Neutrophil (primary cell): ENCODE results near the gene PLXND1.
A peak's percentile ranks its signal among the peaks of the same experiment; 100 is the strongest.

Source experiments
- H3K27ac ChIP-seq: fragments of 200-600 bp; sonication (generic); 2 replicates; pipeline ENCODE4 v1.5.1; 2016; ENCODE audit warnings: mild to moderate bottlenecking, moderate library complexity
- H3K27me3 ChIP-seq: fragments of 200-600 bp; sonication (generic); 2 replicates; pipeline ENCODE4 v1.6.0; 2016; ENCODE audit warnings: mild to moderate bottlenecking
- H3K36me3 ChIP-seq: fragments of 200-600 bp; sonication (generic); 2 replicates; pipeline ENCODE4 v1.5.1; 2017
- H3K4me1 ChIP-seq, 2 experiments: fragments of 200-600 bp in 1 of 2; sonication (generic) in 1 of 2; 1 replicate in 1 of 2; 2 replicates in 1 of 2; pipeline versions ENCODE4 v1.5.1 to v1.6.1; 2013 to 2016; ENCODE audit warnings: low read depth in 1 of 2, low read length in 1 of 2, mild to moderate bottlenecking in 1 of 2, moderate library complexity in 1 of 2; ENCODE audit not compliant: control insufficient read depth in 1 of 2, insufficient read depth in 1 of 2
- H3K4me3 ChIP-seq, 2 experiments: fragments of 200-600 bp in 1 of 2; sonication (generic) in 1 of 2; 1 replicate in 1 of 2; 2 replicates in 1 of 2; pipeline ENCODE4 v1.5.1; 2013 to 2016; ENCODE audit warnings: low read depth in 1 of 2, low read length in 1 of 2, mild to moderate bottlenecking in 1 of 2, moderate library complexity in 1 of 2
- H3K9me3 ChIP-seq: fragments of 200-600 bp; sonication (generic); 2 replicates; pipeline ENCODE4 v1.5.1; 2016
- TF ChIP-seq, protein P1 (sequence below): fragments of 200-600 bp; sonication (generic); IDR thresholded peaks from 2 replicates; pipeline ENCODE4 v1.5.1; 2016; ENCODE audit warnings: antibody characterized with exemption

The PLXND1 gene

DNA sequence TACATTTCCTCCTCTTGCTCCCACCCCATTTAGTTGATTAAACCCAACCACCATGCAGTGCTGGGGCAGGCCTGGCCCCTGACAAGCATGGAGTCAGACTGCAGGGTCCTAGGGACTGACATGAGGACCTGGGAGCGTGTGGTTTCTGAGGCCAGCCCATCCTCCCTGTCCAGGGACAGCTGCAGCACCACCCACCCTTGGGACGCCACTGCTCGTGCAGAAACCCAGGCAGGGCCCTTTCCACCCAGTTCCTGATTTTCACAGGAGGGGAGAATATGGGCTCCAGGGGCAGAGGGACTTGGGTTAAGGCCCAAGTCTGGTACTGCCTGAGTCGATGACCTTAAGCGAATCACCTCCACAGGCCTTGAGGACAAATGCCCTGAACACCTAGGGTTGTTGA is 23.7 kb downstream of the PLXND1 start:
- Histone ChIP-seq H3K9me3 (no peaks in the 10 kb centered on the region), H3K4me1 (peaks cover 9 to 10% of the 10 kb centered on the region in 2 experiments), H3K36me3 (no peaks in the 10 kb centered on the region), H3K4me3 (no peak overlapping the region), H3K27me3 (no peaks in the 10 kb centered on the region), H3K27ac (no peak overlapping the region)
- TF ChIP-seq, protein P1, sequence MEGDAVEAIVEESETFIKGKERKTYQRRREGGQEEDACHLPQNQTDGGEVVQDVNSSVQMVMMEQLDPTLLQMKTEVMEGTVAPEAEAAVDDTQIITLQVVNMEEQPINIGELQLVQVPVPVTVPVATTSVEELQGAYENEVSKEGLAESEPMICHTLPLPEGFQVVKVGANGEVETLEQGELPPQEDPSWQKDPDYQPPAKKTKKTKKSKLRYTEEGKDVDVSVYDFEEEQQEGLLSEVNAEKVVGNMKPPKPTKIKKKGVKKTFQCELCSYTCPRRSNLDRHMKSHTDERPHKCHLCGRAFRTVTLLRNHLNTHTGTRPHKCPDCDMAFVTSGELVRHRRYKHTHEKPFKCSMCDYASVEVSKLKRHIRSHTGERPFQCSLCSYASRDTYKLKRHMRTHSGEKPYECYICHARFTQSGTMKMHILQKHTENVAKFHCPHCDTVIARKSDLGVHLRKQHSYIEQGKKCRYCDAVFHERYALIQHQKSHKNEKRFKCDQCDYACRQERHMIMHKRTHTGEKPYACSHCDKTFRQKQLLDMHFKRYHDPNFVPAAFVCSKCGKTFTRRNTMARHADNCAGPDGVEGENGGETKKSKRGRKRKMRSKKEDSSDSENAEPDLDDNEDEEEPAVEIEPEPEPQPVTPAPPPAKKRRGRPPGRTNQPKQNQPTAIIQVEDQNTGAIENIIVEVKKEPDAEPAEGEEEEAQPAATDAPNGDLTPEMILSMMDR, result no peak

DNA sequence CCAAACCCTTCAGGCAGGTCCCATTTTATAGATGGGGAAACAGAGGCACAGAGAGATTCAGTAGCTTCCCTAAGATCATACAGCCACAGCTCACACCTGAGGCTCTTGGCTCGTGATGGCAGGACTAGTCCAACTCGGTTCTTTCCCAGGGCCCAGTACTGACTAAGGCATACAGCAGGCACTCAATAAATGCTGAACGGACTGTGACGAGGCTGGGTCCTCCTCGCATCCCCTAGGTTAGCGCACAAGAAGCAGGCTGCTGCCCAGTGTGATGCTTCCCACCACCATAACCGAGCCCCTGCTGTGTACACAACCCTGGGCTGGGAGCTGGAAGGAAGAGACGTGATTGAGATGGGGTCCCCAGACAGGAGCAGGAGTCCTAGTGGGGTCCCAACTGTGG is 24.9 kb downstream of the PLXND1 start:
- H3K9me3 ChIP-seq, result no peaks in the 10 kb centered on the region
- no peak overlapping the region for H3K4me3 ChIP-seq
- peaks cover 13 to 22% of the 10 kb centered on the region in 2 experiments for H3K4me1 ChIP-seq
- no peaks in the 10 kb centered on the region for H3K36me3 ChIP-seq
- no peaks in the 10 kb centered on the region for H3K27me3 ChIP-seq
- H3K27ac ChIP-seq, result no peak overlapping the region
- TF ChIP-seq, protein P1, result no peak

DNA sequence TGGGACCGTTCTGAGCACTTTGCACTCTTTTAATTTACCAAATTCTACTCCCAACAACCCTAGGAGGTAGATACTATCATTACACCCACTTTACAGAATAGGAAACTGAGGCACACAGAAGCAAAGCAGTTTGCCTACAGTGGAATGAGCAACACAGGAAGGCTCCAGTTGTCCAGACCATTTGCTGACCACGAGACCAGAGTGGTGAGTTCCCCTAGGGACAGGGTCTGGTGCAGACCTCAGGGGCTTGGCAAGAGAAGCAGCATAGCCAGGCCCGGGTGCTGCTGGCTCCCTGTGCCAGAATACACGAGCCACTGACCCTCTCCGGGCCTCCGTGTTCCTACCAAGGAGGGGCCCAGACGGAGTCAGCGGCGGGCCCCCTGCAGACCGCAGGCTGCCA is 26.5 kb downstream of the PLXND1 start:
- Histone ChIP-seq H3K4me1 (peaks cover 13 to 24% of the 10 kb centered on the region in 2 experiments), H3K27me3 (no peaks in the 10 kb centered on the region), H3K36me3 (no peaks in the 10 kb centered on the region), H3K4me3 (no peak overlapping the region), H3K9me3 (no peaks in the 10 kb centered on the region), H3K27ac (no peak overlapping the region)
- TF ChIP-seq, protein P1, result no peak

DNA sequence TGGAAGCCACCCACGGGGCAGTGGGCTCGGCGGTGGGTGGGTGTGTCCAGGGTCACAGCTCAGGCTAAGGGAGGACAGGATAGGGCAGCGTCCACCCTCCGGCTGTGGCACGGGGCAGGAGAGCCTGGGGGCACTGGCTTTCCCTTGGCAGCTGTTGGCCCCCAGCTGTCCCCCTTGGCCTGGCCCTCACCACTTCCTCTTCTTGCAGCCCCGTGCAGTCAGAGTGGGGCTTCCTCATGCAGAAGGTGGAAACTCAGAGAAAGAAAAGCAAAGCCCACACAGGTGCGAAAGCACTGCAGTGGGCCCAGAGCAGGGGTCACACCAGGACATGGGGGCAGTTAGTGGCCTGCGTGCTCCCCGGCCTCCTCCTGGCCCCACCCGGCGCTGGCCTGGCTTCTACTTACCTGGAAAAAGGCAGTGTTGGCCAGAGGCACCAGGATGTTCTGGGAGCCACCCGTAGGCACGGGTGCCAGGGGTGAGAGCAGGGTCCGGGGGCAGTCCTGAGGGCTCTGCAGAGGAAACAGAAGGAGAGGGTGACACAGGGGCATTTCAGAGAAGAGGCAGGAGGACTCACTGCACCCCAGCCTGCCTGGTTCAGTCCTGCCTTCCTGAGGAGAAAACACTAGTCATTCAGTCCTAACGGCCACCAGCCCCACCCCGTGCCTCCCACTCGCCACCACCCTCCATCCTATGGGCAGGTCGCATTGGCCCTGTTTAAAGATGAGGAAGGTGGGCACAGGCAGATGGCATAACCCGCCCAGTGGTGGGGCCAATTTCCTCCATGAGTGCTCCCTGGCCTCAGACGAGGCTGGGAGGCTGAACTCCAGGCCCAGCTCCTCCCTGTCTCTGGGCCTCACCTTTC is 28.3 kb downstream of the PLXND1 start:
- peak overlapping the region; percentile 16 to 36 for H3K4me3 ChIP-seq
- H3K27ac ChIP-seq, result no peak overlapping the region
- no peaks in the 10 kb centered on the region for H3K9me3 ChIP-seq
- no peaks in the 10 kb centered on the region for H3K36me3 ChIP-seq
- no peaks in the 10 kb centered on the region for H3K27me3 ChIP-seq
- H3K4me1 ChIP-seq, result peaks cover 13 to 24% of the 10 kb centered on the region in 2 experiments
- TF ChIP-seq, protein P1, result no peak

DNA sequence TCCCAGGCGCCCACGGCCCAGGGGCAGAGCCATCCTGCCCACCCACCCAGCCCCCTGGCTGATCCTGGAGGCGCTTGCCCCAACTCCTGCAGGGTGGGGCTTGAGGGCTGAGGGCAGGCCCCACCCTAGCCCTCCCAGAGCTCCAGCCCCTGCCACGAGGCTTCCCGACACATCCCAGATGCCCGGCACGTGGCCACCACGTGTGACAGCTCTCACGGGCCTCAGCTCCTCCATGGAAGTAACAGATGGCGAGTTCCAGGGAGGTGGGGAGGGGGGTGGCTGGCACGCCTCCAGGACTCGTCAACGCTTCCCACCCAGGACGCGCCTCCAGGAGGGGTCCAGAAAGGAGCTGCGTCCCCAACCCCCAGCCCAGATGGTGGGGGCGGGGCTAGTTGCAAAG is 29.1 kb downstream of the PLXND1 start:
- Histone ChIP-seq H3K9me3 (no peaks in the 10 kb centered on the region), H3K4me3 (peak overlapping the region; percentile 16 to 36), H3K27ac (no peak overlapping the region), H3K27me3 (no peaks in the 10 kb centered on the region), H3K4me1 (peaks cover 13 to 24% of the 10 kb centered on the region in 2 experiments), H3K36me3 (no peaks in the 10 kb centered on the region)
- TF ChIP-seq, protein P1, result no peak
